ENCODE measurements around the gene PRODH2.

PRODH2 gene

DNA sequence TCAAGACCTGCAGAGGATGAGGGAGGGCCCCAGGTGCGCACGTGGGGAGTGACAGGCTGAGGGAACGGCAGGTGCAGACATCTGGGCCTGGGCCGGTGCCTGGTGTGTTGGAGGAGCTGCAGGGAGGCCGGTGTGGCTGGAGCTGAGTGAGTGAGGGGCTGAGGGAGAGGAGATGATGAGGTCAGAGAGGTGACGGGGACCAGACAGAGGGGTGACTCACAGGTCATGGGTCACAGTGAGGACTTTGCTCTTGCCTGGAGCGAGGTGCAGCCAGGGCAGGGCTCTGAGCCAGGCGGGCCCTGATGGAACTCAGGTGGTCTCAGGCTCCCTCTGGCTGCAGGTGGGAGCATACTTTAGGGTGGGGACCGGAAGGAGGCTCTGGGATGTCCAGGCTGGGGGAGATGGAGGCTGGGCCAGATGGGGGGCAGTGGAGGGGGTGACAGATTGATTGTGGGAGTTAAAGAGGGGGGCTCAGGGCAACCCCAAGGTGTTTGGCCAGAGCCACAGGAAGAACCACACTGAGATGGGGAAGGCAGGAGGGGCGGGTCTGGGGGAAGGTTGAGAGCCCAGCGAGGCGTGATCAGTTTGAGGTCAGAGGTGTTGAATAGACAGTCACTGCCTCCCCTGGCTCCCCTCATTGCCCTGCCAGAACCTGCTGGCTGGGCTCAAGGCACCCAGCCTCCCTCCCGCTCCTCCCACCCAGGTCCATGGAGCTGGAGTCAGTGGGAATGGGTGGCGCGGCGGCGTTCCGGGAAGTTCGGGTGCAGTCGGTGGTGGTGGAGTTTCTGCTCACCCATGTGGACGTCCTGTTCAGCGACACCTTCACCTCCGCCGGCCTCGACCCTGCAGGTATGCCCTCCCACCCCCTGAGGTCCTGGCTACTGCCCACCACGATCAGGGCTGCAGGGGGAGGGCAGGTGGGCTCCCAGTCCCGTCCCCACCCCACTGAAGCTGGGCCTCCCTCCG lies 28.9 kb downstream of the PRODH2 start:
- no peak for TF ChIP-seq POLR2AphosphoS5 (IDR thresholded peaks at IDR 0.05; ENCODE audit: low read depth, low read length)

DNA sequence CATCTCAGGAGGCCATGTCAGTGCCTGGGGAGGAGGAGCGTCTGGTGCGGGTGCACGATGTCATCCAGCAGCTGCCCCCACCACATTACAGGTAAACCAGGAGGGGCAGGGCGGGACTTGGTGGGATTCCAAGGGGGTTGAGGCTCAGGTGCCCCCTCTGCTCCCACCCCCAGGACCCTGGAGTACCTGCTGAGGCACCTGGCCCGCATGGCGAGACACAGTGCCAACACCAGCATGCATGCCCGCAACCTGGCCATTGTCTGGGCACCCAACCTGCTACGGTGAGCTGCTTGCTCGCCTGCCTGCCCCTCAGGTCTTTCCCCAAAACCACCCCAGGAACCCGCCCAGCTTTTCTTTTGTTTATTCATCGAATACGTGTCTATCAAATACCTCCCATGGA lies 30.1 kb downstream of the PRODH2 start:
- TF ChIP-seq TAF1 (IDR thresholded peaks at IDR 0.05; ENCODE audit: borderline replicate concordance, insufficient read depth, low read length) (no peak), SIN3A (IDR thresholded peaks at IDR 0.05; ENCODE audit: borderline replicate concordance, insufficient read depth, low read length) (no peak), FOXP2 (optimal IDR thresholded peaks at IDR 0.05; ENCODE audit: borderline replicate concordance, extremely low read depth, extremely low read length, insufficient read depth) (no peak), POLR2AphosphoS5 (IDR thresholded peaks at IDR 0.05; ENCODE audit: low read depth, low read length) (no peak)
- TF ChIP-seq, protein P1, sequence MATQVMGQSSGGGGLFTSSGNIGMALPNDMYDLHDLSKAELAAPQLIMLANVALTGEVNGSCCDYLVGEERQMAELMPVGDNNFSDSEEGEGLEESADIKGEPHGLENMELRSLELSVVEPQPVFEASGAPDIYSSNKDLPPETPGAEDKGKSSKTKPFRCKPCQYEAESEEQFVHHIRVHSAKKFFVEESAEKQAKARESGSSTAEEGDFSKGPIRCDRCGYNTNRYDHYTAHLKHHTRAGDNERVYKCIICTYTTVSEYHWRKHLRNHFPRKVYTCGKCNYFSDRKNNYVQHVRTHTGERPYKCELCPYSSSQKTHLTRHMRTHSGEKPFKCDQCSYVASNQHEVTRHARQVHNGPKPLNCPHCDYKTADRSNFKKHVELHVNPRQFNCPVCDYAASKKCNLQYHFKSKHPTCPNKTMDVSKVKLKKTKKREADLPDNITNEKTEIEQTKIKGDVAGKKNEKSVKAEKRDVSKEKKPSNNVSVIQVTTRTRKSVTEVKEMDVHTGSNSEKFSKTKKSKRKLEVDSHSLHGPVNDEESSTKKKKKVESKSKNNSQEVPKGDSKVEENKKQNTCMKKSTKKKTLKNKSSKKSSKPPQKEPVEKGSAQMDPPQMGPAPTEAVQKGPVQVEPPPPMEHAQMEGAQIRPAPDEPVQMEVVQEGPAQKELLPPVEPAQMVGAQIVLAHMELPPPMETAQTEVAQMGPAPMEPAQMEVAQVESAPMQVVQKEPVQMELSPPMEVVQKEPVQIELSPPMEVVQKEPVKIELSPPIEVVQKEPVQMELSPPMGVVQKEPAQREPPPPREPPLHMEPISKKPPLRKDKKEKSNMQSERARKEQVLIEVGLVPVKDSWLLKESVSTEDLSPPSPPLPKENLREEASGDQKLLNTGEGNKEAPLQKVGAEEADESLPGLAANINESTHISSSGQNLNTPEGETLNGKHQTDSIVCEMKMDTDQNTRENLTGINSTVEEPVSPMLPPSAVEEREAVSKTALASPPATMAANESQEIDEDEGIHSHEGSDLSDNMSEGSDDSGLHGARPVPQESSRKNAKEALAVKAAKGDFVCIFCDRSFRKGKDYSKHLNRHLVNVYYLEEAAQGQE (IDR thresholded peaks at IDR 0.05; ENCODE audit: insufficient read depth in 1 of 2, low read depth in 2 of 2, low read length in 2 of 2), result no peak

DNA sequence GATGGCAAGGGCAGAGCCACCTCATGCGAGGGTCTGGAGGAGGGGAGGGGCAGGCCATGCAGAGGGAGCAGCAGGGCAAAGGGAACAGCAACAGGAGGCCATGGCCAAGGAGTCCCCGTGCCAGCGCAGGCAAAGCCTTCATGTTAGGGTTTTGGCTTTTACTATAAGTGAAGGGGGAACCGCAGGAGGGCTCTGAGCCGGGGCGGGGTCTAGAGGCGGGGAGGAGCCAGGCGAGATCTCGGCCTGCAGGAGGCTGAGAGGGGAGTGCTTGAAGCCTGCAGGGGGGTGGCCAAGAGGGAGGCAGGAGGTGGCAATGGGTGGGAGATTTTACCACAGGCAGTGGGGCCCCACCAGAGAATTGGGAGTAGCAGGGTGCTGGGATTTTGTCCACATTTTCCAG lies 31.0 kb downstream of the PRODH2 start:
- TF ChIP-seq SIN3A (IDR thresholded peaks at IDR 0.05; ENCODE audit: borderline replicate concordance, insufficient read depth, low read length) (no peak), POLR2AphosphoS5 (IDR thresholded peaks at IDR 0.05; ENCODE audit: low read depth, low read length) (no peak), TAF1 (IDR thresholded peaks at IDR 0.05; ENCODE audit: borderline replicate concordance, insufficient read depth, low read length) (no peak), FOXP2 (optimal IDR thresholded peaks at IDR 0.05; ENCODE audit: borderline replicate concordance, extremely low read depth, extremely low read length, insufficient read depth) (no peak)
- TF ChIP-seq, protein P1 (IDR thresholded peaks at IDR 0.05; ENCODE audit: insufficient read depth in 1 of 2, low read depth in 2 of 2, low read length in 2 of 2), result no peak

DNA sequence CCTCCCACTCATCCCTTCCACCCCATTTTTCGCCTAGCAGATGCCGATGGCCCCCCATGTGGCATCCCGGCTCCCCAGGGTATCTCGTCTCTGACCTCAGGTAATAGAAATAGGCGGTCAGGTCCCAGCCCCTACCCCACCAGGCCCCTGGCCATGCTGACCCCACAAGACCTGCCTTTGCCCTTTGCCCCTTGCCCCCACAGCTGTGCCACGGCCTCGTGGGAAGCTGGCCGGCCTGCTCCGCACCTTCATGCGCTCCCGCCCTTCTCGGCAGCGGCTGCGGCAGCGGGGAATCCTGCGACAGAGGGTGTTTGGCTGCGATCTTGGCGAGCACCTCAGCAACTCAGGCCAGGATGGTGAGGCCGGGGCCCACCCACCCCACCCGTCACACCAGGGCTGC lies 31.9 kb downstream of the PRODH2 start:
- TF ChIP-seq SIN3A (IDR thresholded peaks at IDR 0.05; ENCODE audit: borderline replicate concordance, insufficient read depth, low read length), result no peak
- no peak for TF ChIP-seq POLR2AphosphoS5 (IDR thresholded peaks at IDR 0.05; ENCODE audit: low read depth, low read length)
- no peak for TF ChIP-seq FOXP2 (optimal IDR thresholded peaks at IDR 0.05; ENCODE audit: borderline replicate concordance, extremely low read depth, extremely low read length, insufficient read depth)
- TF ChIP-seq, protein P1 (IDR thresholded peaks at IDR 0.05; ENCODE audit: insufficient read depth in 1 of 2, low read depth in 2 of 2, low read length in 2 of 2), result no peak
- TF ChIP-seq TAF1 (IDR thresholded peaks at IDR 0.05; ENCODE audit: borderline replicate concordance, insufficient read depth, low read length), result no peak

DNA sequence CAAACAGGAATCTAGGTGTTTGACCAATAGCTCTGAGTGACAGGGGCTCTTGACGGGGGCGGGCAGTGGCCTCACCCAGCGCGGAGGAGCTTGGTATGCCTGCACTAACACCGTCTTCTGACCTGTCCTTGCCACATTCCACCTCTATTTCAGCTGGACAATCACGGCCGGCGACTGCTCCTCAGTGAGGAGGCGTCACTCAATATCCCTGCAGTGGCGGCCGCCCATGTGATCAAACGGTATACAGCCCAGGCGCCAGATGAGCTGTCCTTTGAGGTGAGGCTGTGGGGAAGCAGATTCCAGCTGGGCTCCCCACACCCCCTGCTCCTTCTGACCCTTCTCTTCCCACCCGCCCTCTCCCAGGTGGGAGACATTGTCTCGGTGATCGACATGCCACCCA lies 32.6 kb downstream of the PRODH2 start:
- no peak for TF ChIP-seq TAF1 (IDR thresholded peaks at IDR 0.05; ENCODE audit: borderline replicate concordance, insufficient read depth, low read length)
- TF ChIP-seq POLR2AphosphoS5 (IDR thresholded peaks at IDR 0.05; ENCODE audit: low read depth, low read length), result no peak
- TF ChIP-seq FOXP2 (optimal IDR thresholded peaks at IDR 0.05; ENCODE audit: borderline replicate concordance, extremely low read depth, extremely low read length, insufficient read depth), result no peak
- TF ChIP-seq, protein P1 (IDR thresholded peaks at IDR 0.05; ENCODE audit: insufficient read depth in 1 of 2, low read depth in 2 of 2, low read length in 2 of 2), result no peak
- TF ChIP-seq SIN3A (IDR thresholded peaks at IDR 0.05; ENCODE audit: borderline replicate concordance, insufficient read depth, low read length), result no peak
